ENCODE data around the gene CAMTA1.

The CAMTA1 gene

GRCh38 chr1:6757719-6758435 lies 27.4 kb upstream of the CAMTA1 start:
- TF ChIP-seq Cebpa-rat (IDR thresholded peaks at IDR 0.05) = no peak
- Histone ChIP-seq H3K9ac (no peak overlapping the region), H3K36me3 (no peaks in the 10 kb centered on the region), H3K9me3 (no peaks in the 10 kb centered on the region), H4K20me1 (no peaks in the 10 kb centered on the region), H3K4me3 (no peak overlapping the region), H3K4me2 (no peak overlapping the region), H3K4me1 (no peaks in the 10 kb centered on the region), H3K27ac (no peak overlapping the region), H3K27me3 (no peaks in the 10 kb centered on the region)

GRCh38 chr1:6761196-6761737 lies 24.0 kb upstream of the CAMTA1 start:
- H3K27me3 ChIP-seq = no peaks in the 10 kb centered on the region
- no peaks in the 10 kb centered on the region for H3K9me3 ChIP-seq
- no peaks in the 10 kb centered on the region for H4K20me1 ChIP-seq
- TF ChIP-seq Cebpa-rat (IDR thresholded peaks at IDR 0.05) = no peak
- H3K27ac ChIP-seq = no peak overlapping the region
- H3K4me2 ChIP-seq = no peak overlapping the region
- no peaks in the 10 kb centered on the region for H3K4me1 ChIP-seq
- no peak overlapping the region for H3K4me3 ChIP-seq
- no peak overlapping the region for H3K9ac ChIP-seq
- no peaks in the 10 kb centered on the region for H3K36me3 ChIP-seq

- 0 out of 2 replicates have a peak, but pooled peaks have one; percentile 22 for TF ChIP-seq Cebpa-rat (IDR thresholded peaks at IDR 0.05)
- H3K9me3 ChIP-seq = no peaks in the 10 kb centered on the region
- no peak overlapping the region for H3K9ac ChIP-seq
- no peaks in the 10 kb centered on the region for H4K20me1 ChIP-seq
- no peaks in the 10 kb centered on the region for H3K36me3 ChIP-seq
- H3K4me1 ChIP-seq = no peaks in the 10 kb centered on the region
- no peak overlapping the region for H3K4me2 ChIP-seq
- H3K4me3 ChIP-seq = no peak overlapping the region
- H3K27me3 ChIP-seq = no peaks in the 10 kb centered on the region
- H3K27ac ChIP-seq = no peak overlapping the region
These were observed 23.2 kb upstream of the CAMTA1 start for GRCh38 chr1:6762060-6762459.

- peak overlapping the region; percentile 20; the same call in 1 of the 2 replicates for H3K4me2 ChIP-seq
These were observed 14.4 kb upstream of the CAMTA1 start for GRCh38 chr1:6770751-6771440.

GRCh38 chr1:6771441-6771769 lies 13.8 kb upstream of the CAMTA1 start:
- no peak overlapping the region for H3K27ac ChIP-seq
- no peak for TF ChIP-seq Cebpa-rat (IDR thresholded peaks at IDR 0.05)
- no peaks in the 10 kb centered on the region for H4K20me1 ChIP-seq
- no peaks in the 10 kb centered on the region for H3K36me3 ChIP-seq
- H3K9me3 ChIP-seq = peaks cover 6% of the 10 kb centered on the region
- H3K4me1 ChIP-seq = peaks cover 13% of the 10 kb centered on the region; the same call in 1 of the 2 replicates
- H3K4me2 ChIP-seq = peak overlapping the region; percentile 20; the same call in 1 of the 2 replicates
- H3K27me3 ChIP-seq = no peaks in the 10 kb centered on the region
- H3K9ac ChIP-seq = no peak overlapping the region
- no peak overlapping the region for H3K4me3 ChIP-seq

More at GRCh38 chr1:6770751-6771440, 14.4 kb upstream of the CAMTA1 start:
- Histone ChIP-seq H3K9me3 (0 out of 2 replicates have a peak, but pooled peaks cover under 1% of the 10 kb centered on the region), H3K27me3 (no peaks in the 10 kb centered on the region), H3K4me3 (no peak overlapping the region), H3K4me1 (peaks cover 13% of the 10 kb centered on the region; the same call in 1 of the 2 replicates), H3K36me3 (no peaks in the 10 kb centered on the region), H3K27ac (no peak overlapping the region), H3K9ac (no peak overlapping the region), H4K20me1 (no peaks in the 10 kb centered on the region)
- TF ChIP-seq Cebpa-rat (IDR thresholded peaks at IDR 0.05) = no peak

GRCh38 chr1:6774381-6774780 lies 10.9 kb upstream of the CAMTA1 start:
- H3K36me3 ChIP-seq = no peaks in the 10 kb centered on the region
- peaks cover 12% of the 10 kb centered on the region for H3K9me3 ChIP-seq
- no peak overlapping the region for H3K27ac ChIP-seq
- H3K4me1 ChIP-seq = peaks cover 30% of the 10 kb centered on the region
- H3K27me3 ChIP-seq = no peaks in the 10 kb centered on the region
- H3K4me2 ChIP-seq = no peak overlapping the region
- no peaks in the 10 kb centered on the region for H4K20me1 ChIP-seq
- no peak for TF ChIP-seq Cebpa-rat (IDR thresholded peaks at IDR 0.05)
- no peak overlapping the region for H3K4me3 ChIP-seq
- no peak overlapping the region for H3K9ac ChIP-seq

GRCh38 chr1:6775261-6776043 lies 9.8 kb upstream of the CAMTA1 start:
- H3K4me2 ChIP-seq = no peak overlapping the region
- H3K27ac ChIP-seq = no peak overlapping the region
- H3K9me3 ChIP-seq = peaks cover 12% of the 10 kb centered on the region
- peaks cover 30% of the 10 kb centered on the region for H3K4me1 ChIP-seq
- no peak overlapping the region for H3K4me3 ChIP-seq
- H4K20me1 ChIP-seq = no peaks in the 10 kb centered on the region
- H3K9ac ChIP-seq = no peak overlapping the region
- H3K36me3 ChIP-seq = no peaks in the 10 kb centered on the region
- no peaks in the 10 kb centered on the region for H3K27me3 ChIP-seq
- TF ChIP-seq Cebpa-rat (IDR thresholded peaks at IDR 0.05) = no peak

GRCh38 chr1:6776389-6776788 lies 8.9 kb upstream of the CAMTA1 start:
- Histone ChIP-seq H3K4me3 (no peak overlapping the region), H3K4me2 (no peak overlapping the region), H3K27me3 (no peaks in the 10 kb centered on the region), H3K36me3 (no peaks in the 10 kb centered on the region), H3K4me1 (peaks cover 22% of the 10 kb centered on the region), H3K9ac (no peak overlapping the region), H3K27ac (no peak overlapping the region), H4K20me1 (no peaks in the 10 kb centered on the region), H3K9me3 (peaks cover 12% of the 10 kb centered on the region)
- TF ChIP-seq Cebpa-rat (IDR thresholded peaks at IDR 0.05) = no peak

- Histone ChIP-seq H4K20me1 (no peaks in the 10 kb centered on the region), H3K9me3 (peaks cover 12% of the 10 kb centered on the region), H3K36me3 (no peaks in the 10 kb centered on the region), H3K4me1 (peaks cover 19% of the 10 kb centered on the region), H3K27me3 (no peaks in the 10 kb centered on the region), H3K27ac (no peak overlapping the region), H3K4me2 (peak overlapping the region; percentile 32; the same call in 1 of the 2 replicates), H3K4me3 (no peak overlapping the region), H3K9ac (no peak overlapping the region)
- no peak for TF ChIP-seq Cebpa-rat (IDR thresholded peaks at IDR 0.05)
These were observed 8.4 kb upstream of the CAMTA1 start for GRCh38 chr1:6776895-6777294.
